Uterine smooth muscle cell (primary cell): ENCODE measurements around the gene TP53INP2. TPM values are rescaled to one million over a fixed set of nuclear protein-coding genes. Genes with fewer than 3 reads are reported as not detected.

Experiments used
- total RNA-seq: library from RNA; depleted of rRNA; stranded (reverse); fragments of >200 nt; gene quantifications from 2 replicates; pipeline ENCODE4 v1.2.3, GENCODE V29; 2014

TP53INP2 gene
- 1.3 and 1.4 TPM in 2 replicates for total RNA-seq

GRCh38 chr20:34704177-34705007 is at the start of gene TP53INP2:
TSS of gene TP53INP2 (plus strand) at chr20:34704344. CDS start at chr20:34708740, 4,396 bp downstream.

GRCh38 chr20:34676642-34677373 is 27.3 kb upstream of the TP53INP2 start, which contains the start of gene PIGU:
TSS of gene PIGU (minus strand) at chr20:34677092. CDS start at chr20:34677085, 7 bp downstream.

Other genes starting within 250 kb of the TP53INP2 start
- 24.1 and 26.0 TPM in 2 replicates for gene DYNLRB1, start 187.9 kb upstream of the TP53INP2 start, total RNA-seq
- 6.5 and 22.2 TPM in 2 replicates for gene MAP1LC3A, start 145.6 kb upstream of the TP53INP2 start, total RNA-seq
- gene PIGU, start 27.3 kb upstream of the TP53INP2 start, total RNA-seq: 6.4 and 8.2 TPM in 2 replicates
- gene NCOA6, start 121.3 kb downstream of the TP53INP2 start, total RNA-seq: 7.0 and 9.6 TPM in 2 replicates
- 8.5 and 18.2 TPM in 2 replicates for gene GGT7, start 168.5 kb downstream of the TP53INP2 start, total RNA-seq
- gene ACSS2, start 172.3 kb downstream of the TP53INP2 start, total RNA-seq: 66.3 and 69.7 TPM in 2 replicates